NCI-H2107 (cell line): ENCODE measurements around the gene LINGO3.

Experiments used
- DNase-seq: peaks from one replicate; lab custom pipeline; 2025; lab: John Stamatoyannopoulos, UW

Gene LINGO3

GRCh38 chr19:2326699-2327360 lies 18.9 kb upstream of the LINGO3 start:
- no peak for DNase-seq

- no peak for DNase-seq
These were observed 17.5 kb upstream of the LINGO3 start for GRCh38 chr19:2325281-2326046.

DNA sequence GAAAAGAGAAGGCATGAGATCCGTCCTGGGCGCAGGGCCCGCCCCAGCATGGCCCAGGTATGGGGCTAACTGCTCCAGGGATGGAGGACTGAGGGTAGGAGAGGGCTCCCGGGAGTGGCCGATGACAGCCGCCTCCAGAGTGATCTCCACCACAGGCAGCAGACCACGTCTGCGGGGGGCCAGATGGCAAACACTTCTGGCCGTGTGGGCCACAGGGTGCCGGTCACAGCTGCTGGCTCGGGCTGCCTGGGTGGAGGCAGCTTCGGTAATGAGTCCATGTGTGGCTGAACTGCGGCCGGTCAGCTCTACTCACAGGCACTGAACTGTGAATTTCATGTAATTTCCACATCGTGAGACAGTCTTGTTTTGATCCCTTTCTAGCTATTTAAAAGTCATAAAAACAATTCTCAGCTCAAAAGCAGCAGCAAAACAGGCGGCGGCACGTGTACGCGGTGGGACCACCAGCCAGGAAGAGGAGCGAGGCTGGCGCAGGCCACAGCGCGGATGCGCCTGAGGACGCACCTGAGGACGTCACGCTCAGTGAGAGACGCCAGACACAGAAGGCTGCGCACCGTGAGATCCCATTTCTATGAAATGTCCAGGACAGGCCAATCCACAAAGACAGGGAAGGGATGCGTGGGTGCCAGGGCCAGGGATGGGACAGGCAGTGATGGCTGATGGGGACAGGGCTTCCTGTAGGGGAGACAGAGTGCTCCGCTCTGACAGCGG lies 16.4 kb upstream of the LINGO3 start:
- DNase-seq, result no peak

DNA sequence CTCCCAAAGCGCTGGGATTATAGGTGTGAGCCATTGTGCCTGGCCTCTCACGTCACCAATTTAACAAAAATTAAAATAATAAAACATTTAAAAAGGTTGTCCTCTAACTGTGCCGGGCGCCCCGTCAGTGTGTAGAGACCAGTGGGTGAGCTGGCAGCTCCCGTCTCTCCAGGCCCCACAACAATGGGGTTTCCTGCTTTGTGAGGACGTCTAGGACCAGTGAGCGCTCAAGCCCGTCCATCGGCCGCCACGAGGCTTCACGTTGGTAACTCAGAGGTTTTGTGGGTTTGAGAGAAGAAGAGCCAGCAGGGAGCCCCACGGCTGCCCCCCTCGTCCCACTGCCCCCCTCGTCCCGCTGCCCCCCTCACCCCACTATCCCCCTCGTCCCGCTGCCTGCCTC lies 15.8 kb upstream of the LINGO3 start:
- no peak for DNase-seq

DNA sequence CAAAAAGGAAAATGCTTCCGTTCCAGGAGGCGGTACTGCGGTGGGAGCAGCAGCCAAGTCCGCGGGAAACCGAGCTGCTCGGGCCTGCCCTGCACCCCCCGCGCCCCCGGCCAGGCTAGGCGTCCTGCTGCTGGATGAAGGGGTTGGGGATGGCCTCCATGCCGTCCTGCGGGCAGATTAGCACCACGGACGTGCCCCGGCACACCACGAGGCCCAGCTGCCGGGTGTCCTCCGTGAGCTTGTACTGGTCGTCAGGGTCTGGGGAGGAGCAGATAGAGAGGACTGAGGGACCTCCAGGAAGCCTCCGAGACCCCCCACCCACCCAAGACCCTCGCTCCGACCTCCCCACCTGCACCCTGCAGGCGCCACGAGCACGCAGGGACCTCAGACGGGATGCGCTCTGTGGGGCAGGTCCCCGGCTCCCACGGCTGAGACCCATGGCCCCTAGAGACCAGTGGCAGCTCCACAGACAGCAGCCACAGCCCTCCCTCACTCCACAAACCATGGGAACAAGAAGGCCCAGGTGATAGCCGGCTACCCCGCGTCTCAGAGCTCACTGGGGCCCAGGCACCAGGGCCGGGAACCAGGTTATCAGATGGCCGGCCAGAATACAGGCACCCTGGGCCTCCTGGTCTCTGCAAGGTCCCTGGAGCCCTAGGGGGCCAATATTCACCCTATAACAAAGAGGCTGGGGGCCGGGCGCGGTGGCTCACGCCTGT lies 13.8 kb upstream of the LINGO3 start:
- no peak for DNase-seq

- DNase-seq, result no peak
These were observed 13.0 kb upstream of the LINGO3 start for GRCh38 chr19:2320939-2321338.

GRCh38 chr19:2320049-2320448 lies 12.1 kb upstream of the LINGO3 start:
- no peak for DNase-seq

DNA sequence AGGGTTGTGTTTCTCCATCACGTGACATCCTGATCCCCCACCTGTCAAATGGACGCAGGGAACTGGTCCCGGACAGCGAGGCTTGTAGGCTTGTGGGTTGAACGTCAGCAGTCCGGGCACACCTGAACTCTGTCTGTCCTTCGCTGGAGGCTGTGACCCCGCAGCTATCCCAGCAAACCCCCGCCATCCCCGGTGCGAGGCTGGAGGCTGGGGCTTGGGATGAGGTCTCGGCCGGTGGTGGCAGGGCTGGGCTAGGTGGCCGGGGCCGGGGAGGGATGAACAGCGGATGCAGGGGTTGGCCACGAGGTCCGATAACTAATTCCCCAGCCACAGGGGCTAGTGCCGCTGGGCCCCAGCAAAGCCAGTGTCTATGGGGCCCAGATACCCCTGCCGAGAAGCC lies 11.6 kb upstream of the LINGO3 start:
- DNase-seq, result no peak

DNA sequence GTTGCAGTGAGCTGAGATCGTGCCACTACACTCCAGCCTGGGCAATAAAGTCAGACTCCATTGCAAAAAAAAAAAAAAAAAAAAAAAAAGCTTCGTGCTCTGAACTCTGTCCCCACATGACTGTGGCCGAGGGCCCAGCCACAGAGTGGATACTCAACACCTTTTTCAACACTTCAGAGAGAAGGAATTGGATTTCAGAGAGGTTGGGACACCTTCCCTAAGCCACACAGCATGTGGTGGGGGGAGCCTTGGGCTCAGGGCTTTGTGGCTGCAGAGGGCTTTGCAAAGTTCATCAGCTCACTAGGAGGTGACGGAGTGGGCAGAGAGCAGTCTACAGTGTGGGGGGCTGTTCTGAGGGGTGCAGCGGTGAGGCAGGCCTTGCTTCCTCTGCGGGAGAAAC lies 11.0 kb upstream of the LINGO3 start:
- DNase-seq, result no peak

GRCh38 chr19:2317756-2318155 lies 9.8 kb upstream of the LINGO3 start:
- DNase-seq, result no peak

- no peak for DNase-seq
These were observed 9.3 kb upstream of the LINGO3 start for GRCh38 chr19:2317300-2317699.

- DNase-seq, result no peak
These were observed 7.9 kb upstream of the LINGO3 start for GRCh38 chr19:2315818-2316353.

- DNase-seq, result no peak
These were observed 7.3 kb upstream of the LINGO3 start for GRCh38 chr19:2315121-2315817.

DNA sequence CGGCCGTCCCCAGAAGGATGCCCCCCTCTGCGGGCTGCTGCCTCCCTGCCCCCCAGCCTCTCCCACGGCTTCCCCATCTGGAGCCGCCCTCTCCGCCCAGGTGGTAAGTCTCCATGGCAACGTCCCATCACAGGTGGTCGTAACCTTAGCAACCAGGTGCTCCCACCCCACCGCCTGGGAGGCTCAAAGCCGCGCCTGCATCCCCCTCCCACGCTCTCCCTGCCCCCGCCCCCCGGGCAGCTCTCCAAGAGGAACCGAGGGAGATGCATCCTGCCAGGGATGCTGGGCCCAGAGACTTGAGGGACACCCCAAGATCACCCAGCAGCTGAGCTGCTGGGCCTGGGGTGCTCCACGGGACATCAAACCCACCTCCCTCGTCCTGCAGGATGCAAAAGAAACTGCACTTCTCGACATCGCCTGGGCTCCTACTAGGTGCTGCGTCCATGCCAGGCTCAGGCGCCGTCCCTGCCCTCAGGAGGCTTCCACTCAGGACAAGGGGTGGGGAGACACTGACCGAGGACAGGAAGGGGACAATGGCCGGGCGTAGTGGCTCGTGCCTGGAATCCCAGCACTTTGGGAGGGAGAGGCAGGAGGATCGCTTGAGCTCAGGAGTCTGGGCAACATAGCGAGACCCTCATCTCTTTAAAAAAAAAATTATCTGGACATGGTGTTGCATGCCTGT lies 5.0 kb upstream of the LINGO3 start:
- no peak for DNase-seq

DNA sequence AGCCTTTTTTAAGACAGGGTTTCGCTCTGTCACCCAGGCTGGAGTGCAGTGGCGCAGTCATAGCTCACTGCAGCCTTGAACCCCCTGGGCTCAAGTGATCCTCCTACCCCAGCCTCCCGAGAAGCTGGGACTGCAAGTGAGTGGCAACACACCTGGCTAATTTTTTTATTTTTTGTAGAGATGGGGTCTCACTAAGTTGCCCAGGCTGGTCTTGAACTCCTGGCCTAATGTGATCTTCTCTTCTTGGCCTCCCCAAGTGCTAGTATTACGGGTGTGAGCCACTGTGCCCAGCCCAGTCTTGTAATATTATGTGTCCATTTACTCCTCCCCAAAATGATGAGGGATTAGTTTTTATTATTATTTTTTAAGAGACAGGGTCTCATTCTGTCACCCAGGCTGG lies 3.1 kb upstream of the LINGO3 start:
- no peak for DNase-seq

- no peak for DNase-seq
These were observed 1.9 kb upstream of the LINGO3 start for GRCh38 chr19:2309734-2310362.

- no peak for DNase-seq
These were observed 389 bp downstream of the LINGO3 start for GRCh38 chr19:2307518-2308012.

DNA sequence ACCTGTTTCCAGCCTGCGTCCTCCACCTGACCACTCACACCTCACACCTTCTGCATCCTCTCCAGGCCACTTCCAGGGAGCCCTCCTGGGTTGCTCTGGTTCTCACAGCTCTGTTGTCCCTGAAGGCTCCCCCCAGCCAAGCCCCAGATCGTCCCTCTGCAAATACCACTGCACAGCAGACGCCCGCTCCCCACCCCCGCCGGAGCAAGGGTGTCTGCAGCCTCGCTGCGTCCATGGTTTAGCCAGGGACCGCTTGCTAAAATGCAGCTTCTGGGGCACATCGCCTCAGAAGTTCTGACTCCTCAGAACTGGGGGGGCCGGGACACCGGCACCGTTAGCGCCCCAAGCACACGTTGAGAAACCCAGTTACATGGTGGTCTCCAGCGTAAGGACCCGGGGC lies 983 bp downstream of the LINGO3 start:
- no peak for DNase-seq

- DNase-seq, result no peak
These were observed 1.6 kb downstream of the LINGO3 start for GRCh38 chr19:2306281-2306806.
